Hepatocyte (in vitro differentiated cells): Measurements from ENCODE around the gene RB1. TPM values are rescaled to one million over a fixed set of nuclear protein-coding genes. Genes with fewer than 3 reads are reported as not detected.

Source experiments
- DNase-seq: peaks from one replicate; pipeline ENCODE4 v3.0.0-alpha.2; 2016; ENCODE audit warnings: low spot score
- H2AFZ ChIP-seq: fragments of 200-600 bp; sonication (generic); 2 replicates; pipeline ENCODE4 v1.6.0; 2016; ENCODE audit warnings: antibody characterized with exemption, mild to moderate bottlenecking
- H3K27ac ChIP-seq: fragments of 200-600 bp; sonication (generic); 2 replicates; pipeline ENCODE4 v1.5.1; 2016; ENCODE audit warnings: mild to moderate bottlenecking
- H3K27me3 ChIP-seq: fragments of 200-600 bp; sonication (generic); 2 replicates; pipeline ENCODE4 v1.6.1; 2016
- H3K36me3 ChIP-seq: fragments of 200-600 bp; sonication (generic); replicated peaks from 2 replicates; pipeline ENCODE4 v1.5.1; 2016; ENCODE audit warnings: low read depth; ENCODE audit not compliant: insufficient read depth
- H3K4me1 ChIP-seq: fragments of 200-600 bp; sonication (generic); 2 replicates; pipeline ENCODE4 v1.5.1; 2016; ENCODE audit warnings: mild to moderate bottlenecking, moderate library complexity; ENCODE audit not compliant: insufficient read depth
- H3K4me2 ChIP-seq: fragments of 200-600 bp; sonication (generic); 2 replicates; pipeline ENCODE4 v1.6.0; 2016
- H3K4me3 ChIP-seq: fragments of 200-600 bp; sonication (generic); 2 replicates; pipeline ENCODE4 v1.5.1; 2016; ENCODE audit warnings: mild to moderate bottlenecking
- H3K79me2 ChIP-seq: fragments of 200-600 bp; sonication (generic); 2 replicates; pipeline ENCODE4 v1.6.0; 2017; ENCODE audit warnings: mild to moderate bottlenecking
- H3K9me2 ChIP-seq: fragments of 200-600 bp; sonication (generic); replicated peaks from 2 replicates; pipeline ENCODE4 v1.6.0; 2017; ENCODE audit warnings: mild to moderate bottlenecking; ENCODE audit not compliant: insufficient read depth
- H3K9me3 ChIP-seq: fragments of 200-600 bp; sonication (generic); 2 replicates; pipeline ENCODE4 v1.5.1; 2016; ENCODE audit warnings: low read depth, mild to moderate bottlenecking
- H4K20me1 ChIP-seq: fragments of 200-600 bp; sonication (generic); 2 replicates; pipeline ENCODE4 v1.6.0; 2016; ENCODE audit warnings: mild to moderate bottlenecking; ENCODE audit not compliant: insufficient read depth, poor library complexity, severe bottlenecking
- CTCF ChIP-seq: fragments of 200-600 bp; sonication (generic); IDR thresholded peaks from 2 replicates; pipeline ENCODE4 v1.5.1; 2016; ENCODE audit warnings: antibody characterized with exemption, mild to moderate bottlenecking; ENCODE audit not compliant: poor library complexity
- EZH2 ChIP-seq: fragments of 200-600 bp; sonication (generic); IDR thresholded peaks from 2 replicates; pipeline ENCODE4 v1.6.1; 2016; ENCODE audit warnings: antibody characterized with exemption, mild to moderate bottlenecking, borderline replicate concordance
- EZH2phosphoT487 ChIP-seq: fragments of 200-600 bp; sonication (generic); IDR thresholded peaks from one replicate; pipeline ENCODE4 v1.6.1; 2018; ENCODE audit warnings: antibody characterized with exemption, mild to moderate bottlenecking, low read depth, moderate library complexity; ENCODE audit not compliant: unreplicated experiment, severe bottlenecking
- WGBS: methylation state at CpG from one replicate; pipeline ENCODE4 v1.1.6; 2016; ENCODE audit warnings: low lambda C conversion rate; ENCODE audit errors: missing lambda C conversion rate; 5-methylcytosine and 5-hydroxymethylcytosine counted together
- polyA plus RNA-seq: library from polyadenylated mRNA; unstranded; fragments of >200 nt; fragmentation: Nextera tagmentation; extraction: Ambion mirVana; gene quantifications from 2 replicates; pipeline ENCODE4 v1.2.1, GENCODE V29; 2016
- total RNA-seq: library from RNA; depleted of rRNA; stranded (reverse); fragments of >200 nt; gene quantifications from 2 replicates; pipeline ENCODE4 v1.2.3, GENCODE V29; 2014

RB1 gene
- total and polyA plus RNA-seq, 2 experiments from 2014 or later: 17.5 to 45.1 TPM

GRCh38 chr13:48260970-48261369, 42.6 kb upstream of the RB1 start:
- no peak overlapping the region for H3K4me3 ChIP-seq
- peaks cover 8% of the 10 kb centered on the region for H3K4me1 ChIP-seq
- peaks cover 27% of the 10 kb centered on the region for H3K79me2 ChIP-seq
- H3K9me2 ChIP-seq: no peaks in the 10 kb centered on the region
- no peak overlapping the region for H3K27ac ChIP-seq
- no peaks in the 10 kb centered on the region for H4K20me1 ChIP-seq
- H3K36me3 ChIP-seq: peaks cover 3% of the 10 kb centered on the region
- DNase-seq: no peak
- no peak overlapping the region for H3K4me2 ChIP-seq
- H3K27me3 ChIP-seq: no peaks in the 10 kb centered on the region
- no peak overlapping the region for H2AFZ ChIP-seq
- no peaks in the 10 kb centered on the region for H3K9me3 ChIP-seq
- WGBS: 95% methylated on average over 4 of the region's 4 CpGs
- no peak for TF ChIP-seq EZH2phosphoT487
- TF ChIP-seq CTCF: no peak
- no peak for TF ChIP-seq EZH2

DNA sequence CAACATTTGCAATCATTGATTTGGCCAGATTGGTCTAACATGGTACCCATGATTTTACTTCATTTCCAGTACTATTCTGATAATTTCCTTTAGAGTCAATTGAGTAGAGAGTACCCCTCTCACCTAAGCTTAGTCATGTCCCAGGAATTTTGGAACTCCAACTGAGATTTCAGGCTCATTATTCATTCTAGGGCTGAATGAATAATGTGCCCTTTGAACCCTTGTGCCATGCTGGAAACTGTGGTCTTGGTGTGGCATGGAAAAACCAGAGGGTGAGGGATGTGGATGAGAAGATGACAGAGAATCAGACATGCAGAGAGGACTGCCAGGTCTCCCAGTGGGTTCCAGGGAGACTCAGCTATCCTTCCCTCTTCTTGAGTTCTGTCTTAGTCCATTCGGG, 40.4 kb upstream of the RB1 start:
- no peak overlapping the region for H3K4me3 ChIP-seq
- no peaks in the 10 kb centered on the region for H3K9me2 ChIP-seq

GRCh38 chr13:48264058-48264457, 39.5 kb upstream of the RB1 start:
- Histone ChIP-seq H3K4me2 (no peak overlapping the region), H3K4me3 (no peak overlapping the region), H2AFZ (no peak overlapping the region), H3K27me3 (no peaks in the 10 kb centered on the region), H3K27ac (no peak overlapping the region), H3K4me1 (no peaks in the 10 kb centered on the region), H3K9me2 (no peaks in the 10 kb centered on the region), H4K20me1 (no peaks in the 10 kb centered on the region), H3K79me2 (peaks cover 10% of the 10 kb centered on the region), H3K36me3 (peaks cover 1% of the 10 kb centered on the region), H3K9me3 (no peaks in the 10 kb centered on the region)
- no peak for DNase-seq
- TF ChIP-seq EZH2 (no peak), EZH2phosphoT487 (no peak), CTCF (no peak)
- WGBS: 96% methylated on average over 2 of the region's 2 CpGs

More for the DNA sequence above, 40.4 kb upstream of the RB1 start:
- Histone ChIP-seq H3K27ac (no peak overlapping the region), H3K36me3 (peaks cover 3% of the 10 kb centered on the region), H4K20me1 (no peaks in the 10 kb centered on the region), H3K4me2 (no peak overlapping the region), H2AFZ (no peak overlapping the region), H3K27me3 (no peaks in the 10 kb centered on the region), H3K79me2 (peaks cover 13% of the 10 kb centered on the region), H3K4me1 (no peaks in the 10 kb centered on the region), H3K9me3 (no peaks in the 10 kb centered on the region)
- TF ChIP-seq EZH2phosphoT487: no peak
- DNase-seq: no peak
- WGBS: 100% methylated on average over 1 of the region's 1 CpG

- Histone ChIP-seq H2AFZ (no peak overlapping the region), H3K9me2 (no peaks in the 10 kb centered on the region), H3K79me2 (peaks cover 7% of the 10 kb centered on the region), H3K4me1 (no peaks in the 10 kb centered on the region), H3K4me2 (no peak overlapping the region), H3K27ac (no peak overlapping the region), H3K36me3 (no peaks in the 10 kb centered on the region), H4K20me1 (no peaks in the 10 kb centered on the region), H3K9me3 (no peaks in the 10 kb centered on the region), H3K27me3 (no peaks in the 10 kb centered on the region), H3K4me3 (no peak overlapping the region)
- DNase-seq: no peak
- WGBS: 93% methylated on average over 8 of the region's 8 CpGs
- no peak for TF ChIP-seq EZH2phosphoT487
- TF ChIP-seq EZH2: no peak
- no peak for TF ChIP-seq CTCF
Observed at GRCh38 chr13:48265217-48265815, 38.2 kb upstream of the RB1 start.
